NCI-H146 (cell line): Measurements from ENCODE around the gene NECTIN4.
"Not testable (repeated sequence)": the region's sequence is repeated elsewhere in the genome, so short reads cannot be mapped to it uniquely, and the experiment has no call there.

Source experiments
- DNase-seq: peaks from one replicate; lab custom pipeline; 2025; lab: John Stamatoyannopoulos, UW

Gene NECTIN4

DNA sequence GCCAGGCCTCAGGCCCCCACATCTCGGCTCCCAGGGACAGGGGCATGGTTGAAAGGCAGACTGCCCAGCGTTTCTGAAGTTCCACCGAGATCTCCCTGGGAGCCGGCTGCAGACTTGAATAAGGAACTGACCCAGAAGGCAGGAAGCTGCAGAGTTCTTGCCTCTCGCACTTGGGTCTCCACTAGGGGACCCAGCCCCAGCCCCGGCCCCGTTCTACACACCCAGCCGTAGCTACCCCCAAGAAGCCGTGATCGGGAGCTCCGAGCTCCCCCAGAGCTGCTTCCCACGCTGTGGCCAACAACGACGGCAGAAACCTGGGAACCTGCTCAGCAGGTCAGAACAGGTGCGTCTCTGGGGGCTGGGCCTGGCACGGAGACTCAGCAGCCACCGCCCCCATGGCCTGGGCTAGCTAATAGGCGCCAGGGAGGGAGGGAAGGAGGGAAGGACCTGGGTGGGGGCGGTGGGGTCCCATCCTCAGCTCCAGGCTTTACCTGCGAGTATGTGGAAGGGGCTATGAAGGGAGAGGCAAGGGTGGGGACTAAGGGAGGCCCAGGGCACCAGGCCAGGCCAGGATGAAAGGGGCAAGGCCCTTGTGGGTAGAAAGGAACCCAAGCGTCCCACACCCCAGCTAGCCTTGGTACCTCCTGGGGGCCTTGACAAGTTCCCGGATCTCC, at the start of gene NECTIN4:
NECTIN4 (minus strand) TSS at position 308 of the 674 bp plus-strand sequence; CDS start at position 46, 262 bp downstream.
- DNase-seq: no peak

- DNase-seq: no peak
Observed at GRCh38 chr1:161138431-161138830, 49.1 kb upstream of the NECTIN4 start.

DNA sequence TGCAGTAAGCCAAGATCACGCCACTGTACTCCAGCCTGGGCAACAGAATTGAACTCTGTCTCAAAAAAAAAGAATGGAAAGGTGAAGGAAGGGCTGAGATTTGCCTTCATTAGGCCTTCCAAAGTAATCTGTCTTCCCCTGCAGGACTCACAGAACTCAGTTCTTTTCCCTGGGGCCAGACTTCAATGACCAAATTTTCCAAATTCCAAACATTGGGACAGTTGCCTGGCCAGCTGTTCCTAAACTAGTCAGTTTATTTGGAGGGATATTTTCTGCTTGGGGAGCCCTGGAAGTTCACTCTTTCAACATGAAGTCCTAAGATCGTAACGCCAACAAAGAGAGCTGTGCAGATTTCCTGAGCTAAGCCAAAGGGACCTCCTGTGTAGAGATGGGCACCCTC, 48.5 kb upstream of the NECTIN4 start:
- DNase-seq: no peak

- DNase-seq: peak; percentile 19
Observed at GRCh38 chr1:161133220-161133740, 43.9 kb upstream of the NECTIN4 start.

GRCh38 chr1:161132410-161133219, 43.3 kb upstream of the NECTIN4 start, which contains the start of gene DEDD:
Gene DEDD, minus strand, starts transcription at chr1:161132667. Its CDS starts 8,205 bp downstream, at chr1:161124462.
- DNase-seq: peak; percentile 96

GRCh38 chr1:161131523-161132409, 42.4 kb upstream of the NECTIN4 start:
- no peak for DNase-seq

DNA sequence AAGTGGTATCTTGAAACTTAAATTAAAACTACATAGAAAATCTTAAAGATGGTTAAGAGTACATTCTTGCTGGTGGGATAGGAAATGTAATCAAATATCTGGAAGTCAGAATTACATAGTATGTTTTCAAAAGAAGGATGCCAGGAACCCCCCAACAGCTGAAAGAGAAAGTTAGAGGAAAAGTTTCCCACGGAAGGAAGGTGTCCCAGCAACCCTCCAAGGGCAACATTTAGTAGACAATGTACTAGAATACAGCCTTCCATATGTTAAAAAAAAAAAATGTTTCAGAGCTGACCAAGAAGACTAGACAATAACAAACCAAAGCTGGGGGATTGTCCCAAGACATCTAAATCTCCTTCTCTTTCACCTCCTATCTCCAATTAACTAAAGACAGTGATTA, 40.9 kb upstream of the NECTIN4 start:
- no peak for DNase-seq

DNA sequence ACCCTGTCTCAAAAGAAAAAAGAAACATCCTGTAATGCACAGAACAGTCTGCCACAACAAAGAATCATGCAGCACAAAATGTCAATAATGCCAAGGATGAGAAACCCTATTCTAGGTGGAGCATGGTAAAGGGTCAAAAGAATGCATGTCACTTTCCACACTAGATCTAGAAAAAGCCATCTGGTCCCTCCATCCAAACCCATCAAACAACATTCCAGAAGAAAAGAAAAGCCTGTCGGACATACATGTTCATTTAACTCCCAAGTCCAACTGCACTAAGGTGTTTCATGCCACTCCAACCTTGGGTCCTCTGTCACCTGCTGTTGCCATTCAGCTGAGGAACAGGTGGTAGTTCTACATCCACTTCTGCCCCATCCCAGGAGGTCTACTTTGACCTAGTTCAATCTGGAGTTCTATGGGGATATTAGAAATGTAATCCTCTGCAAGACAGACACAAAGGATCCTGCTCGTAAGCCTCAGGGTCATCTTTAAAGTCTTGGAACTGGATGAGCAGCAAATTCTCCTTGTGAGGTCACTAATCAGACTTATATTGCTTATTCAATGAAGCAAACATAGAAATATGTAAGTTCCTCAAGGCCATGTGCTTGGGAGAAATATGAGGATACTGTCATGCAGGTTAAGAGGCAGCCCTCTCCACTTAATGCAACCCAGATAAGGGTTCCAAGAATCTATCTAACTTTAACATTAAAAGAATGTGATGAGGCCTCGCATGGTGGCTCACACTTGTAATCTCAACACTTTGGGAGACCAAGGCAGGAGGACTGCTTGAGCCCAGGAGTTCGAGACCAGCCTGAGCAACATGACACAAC, 39.4 kb upstream of the NECTIN4 start:
- no peak for DNase-seq

GRCh38 chr1:161127649-161128048, 38.3 kb upstream of the NECTIN4 start:
- DNase-seq: no peak

DNA sequence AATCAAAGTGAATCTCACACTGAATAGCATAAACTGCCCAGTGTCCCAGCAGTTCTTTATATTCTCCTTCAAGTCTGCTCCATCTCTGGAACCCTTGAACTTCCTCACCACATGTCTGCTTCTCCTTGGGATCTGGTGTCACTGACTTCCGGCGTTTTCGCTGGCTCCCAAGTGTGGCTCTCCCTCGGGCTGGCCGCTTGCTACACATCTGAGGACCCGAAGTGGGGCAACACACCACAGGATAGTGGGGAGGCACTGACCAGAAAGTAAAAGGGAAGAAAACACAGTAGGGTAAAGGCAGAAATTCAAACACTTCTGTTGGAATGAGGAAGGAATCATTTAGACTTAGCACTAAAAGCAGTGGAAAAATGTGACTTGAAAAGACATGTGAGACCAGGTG, 33.6 kb upstream of the NECTIN4 start:
- no peak for DNase-seq

- DNase-seq: no peak
Observed at GRCh38 chr1:161121834-161122233, 32.5 kb upstream of the NECTIN4 start.

DNA sequence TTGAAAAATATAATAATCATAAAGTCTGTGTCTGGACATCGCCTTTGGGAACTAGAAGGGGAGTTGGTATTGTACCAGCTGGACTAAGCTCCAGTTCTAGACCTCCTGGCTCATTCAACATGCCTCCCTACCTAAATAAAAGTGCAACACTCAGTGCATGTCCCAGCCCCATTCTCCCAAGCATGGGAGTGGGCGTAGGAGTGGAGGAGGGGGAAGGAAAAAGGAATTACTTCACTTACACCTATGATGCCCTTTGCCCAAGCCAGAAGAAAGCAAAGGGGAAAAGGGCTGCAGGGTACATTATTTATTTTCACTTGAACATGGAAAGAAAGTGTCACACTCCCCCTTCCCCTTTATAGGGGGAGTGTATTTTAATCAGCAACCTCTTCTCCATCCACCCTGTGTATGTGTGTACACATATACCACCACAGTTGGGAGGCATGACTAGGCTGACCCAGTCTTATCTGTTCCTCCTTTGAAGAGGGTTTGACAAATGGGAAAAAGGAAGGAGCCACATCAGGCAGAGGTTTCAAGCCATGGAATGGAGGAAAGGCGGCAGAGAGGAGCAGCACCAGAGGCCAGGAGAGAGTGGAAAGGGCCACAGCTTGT, 31.8 kb upstream of the NECTIN4 start:
- no peak for DNase-seq

DNA sequence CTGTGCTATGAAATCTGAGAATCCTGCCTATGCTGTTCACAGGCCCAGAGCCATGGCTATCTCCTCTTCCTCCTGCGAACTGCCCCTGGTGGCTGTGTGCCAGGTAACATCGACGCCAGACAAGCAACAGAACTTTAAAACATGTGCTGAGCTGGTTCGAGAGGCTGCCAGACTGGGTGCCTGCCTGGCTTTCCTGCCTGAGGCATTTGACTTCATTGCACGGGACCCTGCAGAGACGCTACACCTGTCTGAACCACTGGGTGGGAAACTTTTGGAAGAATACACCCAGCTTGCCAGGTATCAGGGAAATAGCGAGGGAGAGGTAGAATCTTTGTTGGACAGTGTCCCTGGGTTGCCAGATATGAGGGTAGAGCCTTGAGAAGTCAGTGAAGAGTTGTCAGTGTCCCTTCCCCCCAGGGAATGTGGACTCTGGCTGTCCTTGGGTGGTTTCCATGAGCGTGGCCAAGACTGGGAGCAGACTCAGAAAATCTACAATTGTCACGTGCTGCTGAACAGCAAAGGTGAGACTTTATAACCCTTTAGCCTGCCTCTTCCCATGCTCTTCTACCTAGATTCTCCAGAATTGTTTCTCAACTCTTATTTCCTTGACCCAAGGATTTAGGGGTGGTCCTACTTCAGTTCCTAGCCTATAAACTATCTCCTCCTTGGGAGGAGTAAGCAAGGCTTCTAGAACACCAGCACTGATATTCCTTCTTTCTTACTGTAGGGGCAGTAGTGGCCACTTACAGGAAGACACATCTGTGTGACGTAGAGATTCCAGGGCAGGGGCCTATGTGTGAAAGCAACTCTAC, 29.9 kb upstream of the NECTIN4 start:
- DNase-seq: no peak

- DNase-seq: peak; percentile 86
Observed at GRCh38 chr1:161117759-161118581, 28.6 kb upstream of the NECTIN4 start, which contains the start of the genes NIT1 and PFDN2. Gene NIT1, plus strand, starts transcription at chr1:161118105. Its CDS starts 72 bp downstream, at chr1:161118177. Gene PFDN2, minus strand, starts transcription at chr1:161118037. Its CDS starts 11 bp downstream, at chr1:161118026.

DNA sequence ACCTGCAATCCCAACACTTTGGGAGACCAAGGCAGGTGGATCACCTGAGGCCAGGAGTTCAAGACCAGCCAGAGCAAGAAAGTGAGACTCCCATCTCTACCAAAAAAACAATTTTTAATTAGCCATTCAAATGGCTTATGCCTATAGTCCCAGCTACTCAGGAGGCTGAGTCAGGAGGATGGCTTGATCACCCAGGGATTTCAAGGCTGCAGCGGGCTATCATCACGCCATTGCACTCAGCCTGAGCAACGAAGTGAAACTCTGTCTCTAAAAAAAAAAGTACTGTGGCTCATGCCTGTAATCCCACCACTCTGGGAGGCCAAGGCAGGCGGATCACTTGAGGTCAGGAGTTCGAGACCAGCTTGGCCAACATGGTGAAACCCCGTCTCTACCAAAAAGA, 26.6 kb upstream of the NECTIN4 start:
- not testable (repeated sequence) for DNase-seq

- no peak for DNase-seq
Observed at GRCh38 chr1:161115132-161115711, 25.9 kb upstream of the NECTIN4 start.

DNA sequence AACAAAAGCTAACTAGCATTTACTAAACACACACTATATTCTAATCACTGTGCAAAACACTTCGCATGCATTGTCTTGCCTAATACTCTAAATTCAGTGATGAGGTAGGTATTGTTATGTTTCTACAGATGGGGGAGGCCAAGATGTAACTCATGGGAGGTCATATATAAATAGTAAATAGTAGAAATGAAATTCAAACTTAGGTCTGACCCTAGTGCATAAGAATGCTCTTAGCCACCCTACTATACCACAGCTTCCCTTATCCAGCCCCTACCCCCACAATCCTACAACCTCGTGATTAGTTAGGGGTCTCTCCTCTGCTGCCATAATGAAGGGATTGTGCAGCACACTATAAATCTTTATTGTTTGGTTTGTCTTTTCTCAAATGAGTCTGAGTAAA, 25.2 kb upstream of the NECTIN4 start:
- no peak for DNase-seq

GRCh38 chr1:161113915-161114314, 24.6 kb upstream of the NECTIN4 start:
- DNase-seq: no peak
